ENCODE results near the gene TNFSF12. TPM values are rescaled to one million over a fixed set of nuclear protein-coding genes. Genes with fewer than 3 reads are reported as not detected.

Gene TNFSF12, protein sequence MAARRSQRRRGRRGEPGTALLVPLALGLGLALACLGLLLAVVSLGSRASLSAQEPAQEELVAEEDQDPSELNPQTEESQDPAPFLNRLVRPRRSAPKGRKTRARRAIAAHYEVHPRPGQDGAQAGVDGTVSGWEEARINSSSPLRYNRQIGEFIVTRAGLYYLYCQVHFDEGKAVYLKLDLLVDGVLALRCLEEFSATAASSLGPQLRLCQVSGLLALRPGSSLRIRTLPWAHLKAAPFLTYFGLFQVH
- total RNA-seq, result 6.1 and 10.5 TPM in 2 replicates

GRCh38 chr17:7548585-7549400, at the start of gene TNFSF12:
Gene TNFSF12, plus strand, starts transcription at chr17:7549058. Its CDS starts 96 bp downstream, at chr17:7549154.

GRCh38 chr17:7558544-7559319, 9.9 kb downstream of the TNFSF12 start, which contains the start of gene TNFSF13:
Gene TNFSF13, plus strand, starts transcription at chr17:7558750. Its CDS starts 290 bp downstream, at chr17:7559040.

GRCh38 chr17:7561589-7562207, 12.8 kb downstream of the TNFSF12 start, which contains the start of gene SENP3:
Gene SENP3, plus strand, starts transcription at chr17:7561919. Its CDS starts 1,158 bp downstream, at chr17:7563077.

DNA sequence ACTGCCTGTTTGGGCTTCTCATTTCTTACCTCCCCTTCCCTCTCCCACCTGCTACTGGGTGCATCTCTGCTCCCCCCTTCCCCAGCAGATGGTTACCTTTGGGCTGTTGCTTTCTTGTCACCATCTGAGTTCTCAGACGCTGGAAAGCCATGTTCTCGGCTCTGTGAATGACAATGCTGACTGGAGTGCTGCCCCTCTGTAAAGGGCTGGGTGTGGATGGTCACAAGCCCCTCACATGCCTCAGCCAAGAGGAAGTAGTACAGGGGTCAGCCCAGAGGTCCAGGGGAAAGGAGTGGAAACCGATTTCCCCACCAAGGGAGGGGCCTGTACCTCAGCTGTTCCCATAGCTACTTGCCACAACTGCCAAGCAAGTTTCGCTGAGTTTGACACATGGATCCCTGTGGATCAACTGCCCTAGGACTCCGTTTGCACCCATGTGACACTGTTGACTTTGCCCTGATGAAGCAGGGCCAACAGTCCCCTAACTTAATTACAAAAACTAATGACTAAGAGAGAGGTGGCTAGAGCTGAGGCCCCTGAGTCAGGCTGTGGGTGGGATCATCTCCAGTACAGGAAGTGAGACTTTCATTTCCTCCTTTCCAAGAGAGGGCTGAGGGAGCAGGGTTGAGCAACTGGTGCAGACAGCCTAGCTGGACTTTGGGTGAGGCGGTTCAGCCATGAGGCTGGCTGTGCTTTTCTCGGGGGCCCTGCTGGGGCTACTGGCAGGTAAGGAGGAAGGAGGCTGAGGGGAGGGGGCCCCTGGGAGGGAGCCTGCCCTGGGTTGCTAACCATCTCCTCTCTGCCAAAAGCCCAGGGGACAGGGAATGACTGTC, 30.4 kb downstream of the TNFSF12 start, which contains the start of gene CD68:
TSS of gene CD68 (plus strand) at position 638 of the 833 bp plus-strand sequence. CDS start at position 678, 40 bp downstream.

GRCh38 chr17:7583253-7584109, 34.6 kb downstream of the TNFSF12 start, which contains the start of gene MPDU1:
Gene MPDU1, plus strand, starts transcription at chr17:7583852. Its CDS starts 11 bp downstream, at chr17:7583863.

DNA sequence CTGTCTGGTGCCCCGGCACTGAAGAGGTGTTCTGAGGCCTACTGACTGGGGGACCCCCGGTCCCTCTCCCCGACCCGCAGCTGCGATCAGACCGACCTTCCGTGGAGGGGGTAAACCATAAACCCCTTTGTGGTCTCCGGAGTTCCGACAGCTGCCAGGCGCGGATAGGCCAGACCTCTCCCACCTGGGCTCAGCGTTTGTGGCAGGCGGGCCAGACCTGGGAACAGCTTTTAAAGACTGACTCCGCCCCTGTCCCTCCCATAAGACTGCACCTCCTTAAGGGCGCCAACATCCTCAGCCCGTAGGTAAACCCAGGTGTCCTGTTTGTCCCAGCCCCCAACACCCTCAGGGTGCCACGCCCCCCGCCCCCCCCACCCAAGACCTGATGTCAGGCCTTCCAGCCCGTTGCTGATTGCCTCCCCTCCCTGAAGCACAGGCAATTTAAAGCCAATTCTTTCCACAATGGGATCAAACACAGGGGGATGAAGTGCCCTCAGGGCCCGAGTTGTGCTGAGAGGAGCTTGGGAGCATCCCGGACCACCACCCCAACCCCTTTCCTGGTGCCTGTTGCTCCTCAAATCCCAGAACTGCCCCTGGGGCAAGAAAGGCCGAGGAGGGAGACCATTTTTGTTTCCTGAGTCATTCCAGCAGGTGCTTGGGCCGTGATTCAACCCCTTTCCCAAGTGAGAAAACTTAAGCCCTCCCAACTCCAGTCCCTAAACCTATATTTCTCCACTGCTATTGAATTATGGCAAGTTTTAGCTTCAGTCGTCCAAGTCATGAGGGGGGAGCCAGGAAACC, 41.2 kb downstream of the TNFSF12 start, which contains the start of gene SOX15:
TSS of gene SOX15 (minus strand) at position 204 of the 801 bp plus-strand sequence. CDS start 418 bp downstream, outside the sequence.

Other genes with a start within 250 kb of the TNFSF12 start
- 734 and 935 TPM in 2 replicates for gene EIF5A, start 241.4 kb upstream of the TNFSF12 start, total RNA-seq
- gene GPS2, start 233.7 kb upstream of the TNFSF12 start, total RNA-seq, result 26.1 and 27.3 TPM in 2 replicates
- gene NEURL4, start 219.7 kb upstream of the TNFSF12 start, total RNA-seq, result 16.6 and 24.9 TPM in 2 replicates
- 0.45 and 0.66 TPM in 2 replicates for gene ACAP1, start 212.5 kb upstream of the TNFSF12 start, total RNA-seq
- gene KCTD11, start 196.9 kb upstream of the TNFSF12 start, total RNA-seq, result 2.2 and 3.6 TPM in 2 replicates
- gene TMEM95, start 193.9 kb upstream of the TNFSF12 start, total RNA-seq, result not detected in 2 replicates
- gene TNK1, start 168.0 kb upstream of the TNFSF12 start, total RNA-seq, result under 0.01 and 0.28 TPM in 2 replicates
- gene PLSCR3, start 154.5 kb upstream of the TNFSF12 start, total RNA-seq, result 16.8 and 23.6 TPM in 2 replicates
- gene TMEM256, start 145.0 kb upstream of the TNFSF12 start, total RNA-seq, result 86.7 and 102 TPM in 2 replicates
- 2.9 and 5.1 TPM in 2 replicates for gene NLGN2, start 141.2 kb upstream of the TNFSF12 start, total RNA-seq
- not detected in 2 replicates for gene SPEM1, start 128.7 kb upstream of the TNFSF12 start, total RNA-seq
- gene SPEM2, start 123.4 kb upstream of the TNFSF12 start, total RNA-seq, result not detected in 2 replicates
- gene SPEM3, start 120.2 kb upstream of the TNFSF12 start, total RNA-seq, result not detected in 2 replicates
- gene TMEM102, start 113.6 kb upstream of the TNFSF12 start, total RNA-seq, result 5.2 and 6.0 TPM in 2 replicates
- gene FGF11, start 109.5 kb upstream of the TNFSF12 start, total RNA-seq, result 0.09 and 0.94 TPM in 2 replicates
- 4.4 and 6.6 TPM in 2 replicates for gene CHRNB1, start 104.0 kb upstream of the TNFSF12 start, total RNA-seq
- gene ZBTB4, start 69.4 kb upstream of the TNFSF12 start, total RNA-seq, result 8.2 and 13.7 TPM in 2 replicates
- gene SLC35G6, start 67.6 kb upstream of the TNFSF12 start, total RNA-seq, result not detected in 2 replicates
- 79.3 and 81.6 TPM in 2 replicates for gene POLR2A, start 64.7 kb upstream of the TNFSF12 start, total RNA-seq
- gene TNFSF13, start 9.7 kb downstream of the TNFSF12 start, total RNA-seq, result 0.66 and 0.90 TPM in 2 replicates
- gene SENP3, start 12.9 kb downstream of the TNFSF12 start, total RNA-seq, result 86.7 and 95.7 TPM in 2 replicates
- 1.6 and 2.8 TPM in 2 replicates for gene CD68, start 30.6 kb downstream of the TNFSF12 start, total RNA-seq
- gene MPDU1, start 34.8 kb downstream of the TNFSF12 start, total RNA-seq, result 56.6 and 73.6 TPM in 2 replicates
- 0.09 and 0.28 TPM in 2 replicates for gene SOX15, start 41.0 kb downstream of the TNFSF12 start, total RNA-seq
- gene FXR2, start 65.8 kb downstream of the TNFSF12 start, total RNA-seq, result 33.2 and 38.3 TPM in 2 replicates
- 18.9 and 24.0 TPM in 2 replicates for gene SAT2, start 78.8 kb downstream of the TNFSF12 start, total RNA-seq
- gene SHBG, start 81.1 kb downstream of the TNFSF12 start, total RNA-seq, result 0.18 and 0.19 TPM in 2 replicates
- not detected in 2 replicates for gene ATP1B2, start 101.9 kb downstream of the TNFSF12 start, total RNA-seq
- 38.8 and 50.1 TPM in 2 replicates for gene TP53, start 138.4 kb downstream of the TNFSF12 start, total RNA-seq
- 8.9 and 14.6 TPM in 2 replicates for gene WRAP53, start 139.4 kb downstream of the TNFSF12 start, total RNA-seq
- 0.38 and 0.81 TPM in 2 replicates for gene EFNB3, start 156.1 kb downstream of the TNFSF12 start, total RNA-seq
- gene DNAH2, start 168.7 kb downstream of the TNFSF12 start, total RNA-seq, result 0.36 TPM in 1 of 2 replicates, not detected in the other

Data from endothelial cell of coronary artery (primary cell).